Upper lobe of right lung (tissue), 1 donor: ENCODE results near the gene RIPOR1. TPM values are rescaled to one million over a fixed set of nuclear protein-coding genes. Genes with fewer than 3 reads are reported as not detected.
A peak's percentile ranks its signal among the peaks of the same experiment; 100 is the strongest.

ENCODE experiments used
- ATAC-seq: fragments of 200-7000 bp; cut with Tn5 transposase; one replicate; pipeline ENCODE4 v1.9.1; 2020; ENCODE audit warnings: mild to moderate bottlenecking, moderate library complexity
- DNase-seq: peaks from one replicate; pipeline ENCODE4 v3.0.0-alpha.2; 2020
- H3K27ac ChIP-seq: fragments of 200-600 bp; one replicate; pipeline ENCODE4 v1.8.0; 2022
- H3K27me3 ChIP-seq: fragments of 200-600 bp; one replicate; pipeline ENCODE4 v1.8.0; 2022; ENCODE audit warnings: mild to moderate bottlenecking
- H3K36me3 ChIP-seq: fragments of 200-600 bp; one replicate; pipeline ENCODE4 v1.8.0; 2022
- H3K4me1 ChIP-seq: fragments of 200-600 bp; one replicate; pipeline ENCODE4 v1.8.0; 2022
- H3K4me3 ChIP-seq: fragments of 200-600 bp; one replicate; pipeline ENCODE4 v1.8.0; 2022; ENCODE audit warnings: mild to moderate bottlenecking
- H3K9me3 ChIP-seq: fragments of 200-600 bp; one replicate; pipeline ENCODE4 v1.8.0; 2022
- CTCF ChIP-seq: fragments of 200-600 bp; IDR thresholded peaks from one replicate; pipeline ENCODE4 v1.8.0; 2022; ENCODE audit warnings: antibody characterized with exemption
- intact Hi-C: fragments of 100-400 bp; cut with DNase I; formaldehyde crosslinking; loops from one replicate; pipeline ENCODE4 v1.11.0; 2022
- total RNA-seq: library from RNA; stranded (reverse); fragmentation: NEBNext Ultra II Directional; extraction: Animal tissue kit (Norgen Biotek cat#: 25700); gene quantifications from one replicate; pipeline ENCODE4 v1.2.1, GENCODE V29; 2021
- donor health status: DM: no; HTN: yes; CAD: no; lungs with severe emphysema.

The RIPOR1 gene
- total RNA-seq, 1 donor from 2014 or later = 133 TPM

DNA sequence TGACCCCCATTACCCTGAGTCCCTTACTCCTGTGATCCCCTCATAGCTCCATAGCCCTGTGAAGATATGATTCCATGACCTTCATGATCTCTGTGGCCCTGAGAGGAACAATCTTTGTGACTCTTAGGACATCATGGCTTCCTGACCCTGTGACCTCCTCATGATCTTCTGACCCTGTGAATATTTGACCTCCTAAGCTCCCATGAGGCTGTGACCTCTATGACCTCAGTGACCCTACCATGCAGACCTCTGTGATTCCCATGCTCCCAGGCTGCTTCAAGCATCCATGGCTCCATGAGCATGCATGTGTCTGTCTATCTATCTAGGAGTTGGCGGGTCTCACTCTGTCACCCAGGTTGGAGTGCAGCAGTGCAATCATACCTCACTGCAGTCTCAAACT lies 12.1 kb downstream of the RIPOR1 start:
- H3K36me3 ChIP-seq = peaks cover 63% of the 10 kb centered on the region
- no peak for DNase-seq
- no peaks in the 10 kb centered on the region for H3K9me3 ChIP-seq
- peaks cover 39% of the 10 kb centered on the region for H3K4me1 ChIP-seq
- intact Hi-C loops = no loop called here
- no peak overlapping the region for H3K4me3 ChIP-seq
- no peak overlapping the region for H3K27ac ChIP-seq
- ATAC-seq = no peak
- no peaks in the 10 kb centered on the region for H3K27me3 ChIP-seq
- TF ChIP-seq CTCF = no peak

- Histone ChIP-seq H3K4me1 (peaks cover 38% of the 10 kb centered on the region), H3K27me3 (no peaks in the 10 kb centered on the region), H3K36me3 (peaks cover 72% of the 10 kb centered on the region), H3K9me3 (no peaks in the 10 kb centered on the region), H3K4me3 (no peak overlapping the region), H3K27ac (no peak overlapping the region)
- ATAC-seq (no peak), DNase-seq (peak; percentile 61)
- no peak for TF ChIP-seq CTCF
- intact Hi-C loops = no loop called here
Observed at GRCh38 chr16:67541391-67542263, 13.0 kb downstream of the RIPOR1 start.

DNA sequence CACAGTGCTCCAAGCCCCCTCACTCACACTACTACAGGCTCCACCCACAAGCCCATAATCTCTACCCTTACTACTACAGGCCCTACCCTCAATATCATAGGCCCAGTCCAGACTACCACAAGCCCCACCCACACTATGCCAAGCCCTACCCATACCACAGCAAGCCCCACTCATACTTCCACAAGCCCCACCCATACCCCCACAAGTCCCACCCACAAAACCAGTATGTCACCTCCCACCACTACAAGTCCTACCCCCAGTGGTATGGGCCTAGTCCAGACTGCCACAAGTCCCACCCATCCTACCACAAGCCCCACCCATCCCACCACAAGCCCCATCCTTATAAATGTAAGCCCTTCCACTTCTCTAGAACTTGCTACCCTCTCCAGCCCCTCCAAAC lies 13.8 kb downstream of the RIPOR1 start:
- H3K4me1 ChIP-seq = peaks cover 40% of the 10 kb centered on the region
- H3K9me3 ChIP-seq = no peaks in the 10 kb centered on the region
- no peak overlapping the region for H3K27ac ChIP-seq
- H3K36me3 ChIP-seq = peaks cover 78% of the 10 kb centered on the region
- no peak for TF ChIP-seq CTCF
- ATAC-seq (peak; percentile 54), DNase-seq (peak; percentile 62)
- H3K4me3 ChIP-seq = no peak overlapping the region
- no peaks in the 10 kb centered on the region for H3K27me3 ChIP-seq
- intact Hi-C loops = no loop called here

DNA sequence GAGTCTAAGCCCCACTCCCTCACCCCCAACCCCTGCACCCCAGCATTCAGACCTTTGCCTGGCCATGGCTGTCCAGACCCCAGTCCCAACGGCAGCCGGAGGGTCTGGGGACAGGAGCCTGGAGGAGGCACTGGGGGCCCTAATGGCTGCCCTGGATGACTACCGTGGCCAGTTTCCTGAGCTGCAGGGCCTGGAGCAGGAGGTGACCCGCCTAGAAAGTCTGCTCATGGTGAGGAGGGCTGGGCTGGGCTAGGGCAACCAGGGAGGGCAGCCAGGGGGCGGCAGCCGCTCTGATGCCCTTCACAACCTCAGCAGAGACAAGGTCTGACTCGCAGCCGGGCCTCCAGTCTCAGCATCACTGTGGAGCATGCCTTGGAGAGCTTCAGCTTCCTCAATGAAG lies 14.4 kb downstream of the RIPOR1 start:
- Histone ChIP-seq H3K9me3 (no peaks in the 10 kb centered on the region), H3K27ac (no peak overlapping the region), H3K36me3 (peaks cover 83% of the 10 kb centered on the region), H3K4me1 (peaks cover 46% of the 10 kb centered on the region), H3K27me3 (no peaks in the 10 kb centered on the region), H3K4me3 (no peak overlapping the region)
- no peak for TF ChIP-seq CTCF
- ATAC-seq (no peak), DNase-seq (peak; percentile 53)
- intact Hi-C loops = no loop called here

- no peak overlapping the region for H3K27ac ChIP-seq
- peaks cover 84% of the 10 kb centered on the region for H3K36me3 ChIP-seq
- intact Hi-C loops = no loop called here
- no peak for DNase-seq
- peaks cover 45% of the 10 kb centered on the region for H3K4me1 ChIP-seq
- H3K9me3 ChIP-seq = no peaks in the 10 kb centered on the region
- no peaks in the 10 kb centered on the region for H3K27me3 ChIP-seq
- H3K4me3 ChIP-seq = no peak overlapping the region
- TF ChIP-seq CTCF = no peak
- ATAC-seq = no peak
Observed at GRCh38 chr16:67543582-67543981, 15.0 kb downstream of the RIPOR1 start.
